GM21447 (cell line): ENCODE data around the gene STK32C.
"Not testable (repeated sequence)": the region's sequence is repeated elsewhere in the genome, so short reads cannot be mapped to it uniquely, and the experiment has no call there.

Source experiments
- ATAC-seq: cut with Tn5 transposase; IDR thresholded peaks from one replicate; pipeline ENCODE4 v1.9.1; 2021; ENCODE audit not compliant: unreplicated experiment

STK32C gene

GRCh38 chr10:132269266-132270230, 38.2 kb downstream of the STK32C start:
- ATAC-seq: no peak

- not testable (repeated sequence) for ATAC-seq
These were observed 39.8 kb downstream of the STK32C start for GRCh38 chr10:132267916-132268315.

GRCh38 chr10:132266594-132267161, 41.1 kb downstream of the STK32C start:
- no peak for ATAC-seq

GRCh38 chr10:132265890-132266496, 41.8 kb downstream of the STK32C start:
- no peak for ATAC-seq

- ATAC-seq: no peak
These were observed 42.5 kb downstream of the STK32C start for GRCh38 chr10:132264966-132265889.

- no peak for ATAC-seq
These were observed 43.3 kb downstream of the STK32C start for GRCh38 chr10:132264306-132264950.

GRCh38 chr10:132263866-132264265, 43.9 kb downstream of the STK32C start:
- no peak for ATAC-seq

GRCh38 chr10:132259702-132260482, 47.9 kb downstream of the STK32C start:
- ATAC-seq: no peak

GRCh38 chr10:132258423-132258822, 49.3 kb downstream of the STK32C start:
- ATAC-seq: no peak

- no peak for ATAC-seq
These were observed 49.8 kb downstream of the STK32C start for GRCh38 chr10:132257907-132258306.

- no peak for ATAC-seq
These were observed 50.5 kb downstream of the STK32C start for GRCh38 chr10:132257271-132257670.

GRCh38 chr10:132256866-132257265, 50.9 kb downstream of the STK32C start:
- ATAC-seq: no peak

- ATAC-seq: no peak
These were observed 52.0 kb downstream of the STK32C start for GRCh38 chr10:132255489-132256344.

- no peak for ATAC-seq
These were observed 52.9 kb downstream of the STK32C start for GRCh38 chr10:132254841-132255240.

- no peak for ATAC-seq
These were observed 54.6 kb downstream of the STK32C start for GRCh38 chr10:132253092-132253687.

GRCh38 chr10:132252412-132252811, 55.3 kb downstream of the STK32C start:
- ATAC-seq: no peak

- ATAC-seq: no peak
These were observed 55.8 kb downstream of the STK32C start for GRCh38 chr10:132251928-132252327.
